Panc1 (cell line): ENCODE measurements around the gene PLAAT5. TPM values are rescaled to one million over a fixed set of nuclear protein-coding genes. Genes with fewer than 3 reads are reported as not detected.

Experiments used
- ATAC-seq: fragments of 200-7000 bp; cut with Tn5 transposase; 2 replicates; pipeline ENCODE4 v1.9.1; 2020; ENCODE audit warnings: mild to moderate bottlenecking, moderate library complexity
- BruUV-seq: library from RNA; stranded (reverse); fragments of 400-500 nt; replicated peaks from 2 replicates; lab custom pipeline; 2021; lab: Mats Ljungman, UMichigan
- CTCF ChIA-PET: fragments of 300-600 bp; sonication (Branson Sonifier 250); formaldehyde crosslinking; loops from one replicate; lab custom pipeline; 2022; ENCODE audit warnings: antibody characterized with exemption; lab: Charles Lee
- POLR2A ChIA-PET: fragments of 300-600 bp; sonication (Branson Sonifier 250); formaldehyde crosslinking; loops from one replicate; lab custom pipeline; 2022; ENCODE audit warnings: antibody characterized with exemption; lab: Charles Lee
- DNase-seq: peaks from one replicate; pipeline ENCODE4 v3.0.0-alpha.2; 2010; ENCODE audit warnings: low read depth, low spot score
- H3K27ac ChIP-seq: 2 replicates; pipeline ENCODE4 v1.5.1; 2011; ENCODE audit warnings: mild to moderate bottlenecking, low read length, inconsistent platforms
- H3K27me3 ChIP-seq: fragments of 200-500 bp; sonication (Bioruptor generic); 2 replicates; pipeline ENCODE4 v1.6.0; 2014; ENCODE audit warnings: low read length, inconsistent platforms; ENCODE audit not compliant: control insufficient read depth, insufficient read depth
- H3K36me3 ChIP-seq: fragments of 200-500 bp; sonication (Bioruptor generic); 2 replicates; pipeline ENCODE4 v1.5.1; 2014; ENCODE audit warnings: inconsistent platforms, mild to moderate bottlenecking, low read length, moderate library complexity; ENCODE audit not compliant: control insufficient read depth, insufficient read depth
- H3K4me1 ChIP-seq: 2 replicates; pipeline ENCODE4 v1.5.1; 2011; ENCODE audit warnings: inconsistent platforms, mild to moderate bottlenecking, low read length, moderate library complexity; ENCODE audit not compliant: control insufficient read depth, insufficient read depth
- H3K4me3 ChIP-seq, 2 experiments: 2 replicates each; pipeline ENCODE4 v1.5.1; 2011 to 2012; ENCODE audit warnings: low read depth in 2 of 2, low read length in 2 of 2, mild to moderate bottlenecking in 2 of 2, inconsistent platforms in 1 of 2, moderate library complexity in 1 of 2
- H3K9me3 ChIP-seq: fragments of 200-500 bp; sonication (Bioruptor generic); 2 replicates; pipeline ENCODE4 v1.5.1; 2014; ENCODE audit warnings: low read depth, mild to moderate bottlenecking, inconsistent platforms, low read length, moderate library complexity; ENCODE audit not compliant: control insufficient read depth, insufficient read depth
- CTCF ChIP-seq: fragments of 450-650 bp; IDR thresholded peaks from 2 replicates; pipeline ENCODE4 v1.5.1; 2017; ENCODE audit warnings: mild to moderate bottlenecking
- POLR2AphosphoS5 ChIP-seq: IDR thresholded peaks from 2 replicates; pipeline ENCODE4 v1.6.1; 2012; ENCODE audit warnings: mild to moderate bottlenecking, low read depth, low read length, moderate library complexity
- REST ChIP-seq, 2 experiments: IDR thresholded peaks; 2 replicates each; pipeline ENCODE4 v1.6.1; 2011 to 2012; ENCODE audit warnings: low read depth in 2 of 2, control low read depth in 1 of 2, low read length in 1 of 2, mild to moderate bottlenecking in 1 of 2, moderate library complexity in 1 of 2; ENCODE audit not compliant: insufficient read depth in 1 of 2
- SIN3A ChIP-seq: IDR thresholded peaks from 2 replicates; pipeline ENCODE4 v1.6.1; 2012; ENCODE audit warnings: low read depth, mild to moderate bottlenecking, low read length, moderate library complexity, borderline replicate concordance; ENCODE audit not compliant: insufficient read depth
- TCF7L2 ChIP-seq: IDR thresholded peaks from 2 replicates; pipeline ENCODE4 v1.6.1; 2011; ENCODE audit warnings: mild to moderate bottlenecking, low read depth, low read length, inconsistent platforms
- in situ Hi-C: cut with HindIII; loops from 2 replicates; pipeline ENCODE4 v1.10.0; 2016; ENCODE audit warnings: low sequenced_read_pairs, low pct_unique_long_range_greater_than_20kb
- intact Hi-C: fragments of 100-400 bp; cut with micrococcal nuclease; formaldehyde crosslinking; loops from one replicate; pipeline ENCODE4 v1.10.0; 2022; ENCODE audit not compliant: unreplicated experiment
- total RNA-seq: library from RNA; stranded (reverse); gene quantifications from one replicate; pipeline ENCODE4 v1.2.1, GENCODE V29; 2021; ENCODE audit not compliant: unreplicated experiment

PLAAT5 gene
- total RNA-seq, 1 experiment from 2014 or later, result not detected

GRCh38 chr11:63507511-63507910, 16.5 kb upstream of the PLAAT5 start:
- intact Hi-C loops, result no loop called here
- POLR2A ChIA-PET, result no interaction called here
- CTCF ChIA-PET, result interaction anchor here (0.7 to 1.6 kb wide), 2 partner anchors 8 to 28 kb away, joined by 4 to 8 read pairs; no protein-coding TSS in a partner anchor
- H3K4me1 ChIP-seq, result no peaks in the 10 kb centered on the region
- H3K9me3 ChIP-seq, result no peaks in the 10 kb centered on the region
- in situ Hi-C loops, result no loop called here
- H3K27ac ChIP-seq, result no peak overlapping the region
- ATAC-seq (no peak; the same call in 1 of the 2 replicates), DNase-seq (no peak)
- no peaks in the 10 kb centered on the region for H3K36me3 ChIP-seq
- no TSS peak for BruUV-seq
- no peaks in the 10 kb centered on the region for H3K27me3 ChIP-seq
- TF ChIP-seq SIN3A (no peak), REST (IDR thresholded peaks at IDR 0.05; ENCODE audit: insufficient read depth in 1 of 2, low read depth in 2 of 2, low read length in 1 of 2) (no peak), CTCF (no peak), TCF7L2 (no peak), POLR2AphosphoS5 (no peak)
- no peak overlapping the region for H3K4me3 ChIP-seq

GRCh38 chr11:63506876-63507275, 15.9 kb upstream of the PLAAT5 start:
- Histone ChIP-seq H3K27me3 (no peaks in the 10 kb centered on the region), H3K4me3 (no peak overlapping the region), H3K27ac (no peak overlapping the region), H3K36me3 (no peaks in the 10 kb centered on the region), H3K9me3 (no peaks in the 10 kb centered on the region), H3K4me1 (no peaks in the 10 kb centered on the region)
- ChIA-PET CTCF (interaction anchor here (1.6 kb wide), 1 partner anchor 28 kb away, joined by 4 read pairs; no protein-coding TSS in a partner anchor), POLR2A (no interaction called here)
- intact Hi-C loops (no loop called here), in situ Hi-C loops (no loop called here)
- no TSS peak for BruUV-seq
- no peak for DNase-seq
- TF ChIP-seq REST (IDR thresholded peaks at IDR 0.05; ENCODE audit: insufficient read depth in 1 of 2, low read depth in 2 of 2, low read length in 1 of 2) (no peak), TCF7L2 (no peak), CTCF (no peak), SIN3A (no peak), POLR2AphosphoS5 (no peak)
- no peak for ATAC-seq
